HG03460 (cell line): ENCODE measurements around the gene KCNK15.

Experiments
- ATAC-seq: cut with Tn5 transposase; IDR thresholded peaks from one replicate; pipeline ENCODE4 v1.9.1; 2021; ENCODE audit not compliant: unreplicated experiment

Gene KCNK15

DNA sequence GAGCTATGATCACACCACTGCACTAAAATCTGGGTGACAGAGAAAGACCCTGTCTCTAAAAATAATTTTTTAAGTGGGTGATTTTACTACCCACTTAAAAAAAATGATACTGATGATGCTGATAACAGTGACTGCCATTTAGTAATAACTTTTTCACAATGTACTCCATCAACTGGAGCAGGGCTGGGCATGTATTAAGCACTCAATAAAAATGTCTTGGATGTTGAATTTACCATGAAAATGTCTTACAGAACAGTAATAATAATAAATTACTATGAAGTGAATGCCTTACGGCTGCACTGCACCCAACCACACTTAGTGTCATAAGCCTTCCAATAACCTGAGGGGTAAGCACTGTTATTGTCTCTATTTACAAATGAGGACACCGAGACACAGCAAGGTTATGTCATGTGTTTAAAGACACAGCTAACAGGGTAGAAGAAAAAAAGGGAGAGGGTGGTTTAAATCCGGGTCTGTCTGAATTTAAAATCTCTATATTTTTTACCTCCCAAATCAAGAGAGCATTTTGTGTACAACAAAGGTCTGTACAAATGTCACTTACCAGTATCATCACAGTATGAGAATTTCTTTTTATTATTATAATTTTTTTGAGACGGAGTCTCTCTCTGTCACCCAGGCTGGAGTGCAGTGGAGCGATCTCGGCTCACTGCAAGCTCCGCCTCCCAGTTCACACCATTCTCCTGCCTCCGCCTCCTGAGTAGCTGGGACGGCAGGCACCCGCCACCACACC, 43.2 kb downstream of the KCNK15 start:
- ATAC-seq: no peak

DNA sequence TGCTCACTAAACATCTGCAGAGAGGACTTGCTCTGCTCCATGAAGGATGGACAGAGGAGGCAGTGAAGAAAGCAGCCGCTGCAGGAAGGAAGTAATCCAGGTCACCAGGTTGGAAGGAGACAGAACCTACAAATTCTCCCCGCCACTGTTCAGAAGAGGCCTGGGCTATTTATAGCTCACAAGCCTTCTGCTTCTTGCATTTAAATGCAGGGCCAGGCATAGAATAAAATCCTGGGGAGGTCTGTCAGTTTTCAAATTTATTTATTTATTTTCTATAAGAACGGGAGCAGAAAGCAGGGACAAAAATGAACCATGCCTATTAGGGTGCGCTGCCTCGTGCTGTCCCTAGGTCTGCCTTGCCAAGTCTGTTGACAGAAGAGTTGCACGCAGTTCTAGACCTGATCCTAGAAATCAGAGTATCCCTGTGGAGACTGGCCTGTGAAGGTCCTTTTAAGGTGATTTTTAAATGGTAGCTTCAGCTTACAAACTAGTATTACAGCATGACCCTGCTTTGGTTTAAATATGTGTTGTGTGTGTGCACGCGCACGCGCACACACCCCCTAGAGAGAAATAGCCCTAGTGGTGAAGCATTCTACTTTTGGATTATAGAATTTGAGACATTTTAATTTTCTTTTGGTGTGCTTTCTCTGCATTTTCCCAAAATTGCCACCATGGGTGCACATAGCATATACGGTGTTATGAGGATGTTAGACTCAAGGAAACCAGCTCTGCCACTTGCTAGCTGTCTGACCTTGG, 45.2 kb downstream of the KCNK15 start:
- ATAC-seq: no peak

DNA sequence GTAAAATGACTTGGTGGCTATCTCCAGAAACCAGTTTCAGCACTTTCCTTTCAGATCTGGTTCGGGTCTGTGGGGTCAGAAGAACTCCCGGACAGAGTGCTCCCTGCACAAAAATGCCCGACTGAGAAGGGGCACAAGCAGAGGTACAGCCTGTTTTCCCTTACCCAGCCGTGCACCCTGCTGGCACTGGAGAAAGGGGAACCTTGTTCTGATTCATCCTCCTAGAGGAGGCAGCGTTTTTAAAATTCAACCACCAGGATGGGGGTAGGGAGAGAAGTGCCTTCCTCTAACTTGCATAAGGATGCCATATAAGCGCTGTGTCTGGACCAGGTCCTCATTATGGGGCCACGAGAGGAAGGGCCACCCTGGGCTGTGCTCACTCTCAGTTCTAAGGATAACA, 47.1 kb downstream of the KCNK15 start:
- no peak for ATAC-seq

DNA sequence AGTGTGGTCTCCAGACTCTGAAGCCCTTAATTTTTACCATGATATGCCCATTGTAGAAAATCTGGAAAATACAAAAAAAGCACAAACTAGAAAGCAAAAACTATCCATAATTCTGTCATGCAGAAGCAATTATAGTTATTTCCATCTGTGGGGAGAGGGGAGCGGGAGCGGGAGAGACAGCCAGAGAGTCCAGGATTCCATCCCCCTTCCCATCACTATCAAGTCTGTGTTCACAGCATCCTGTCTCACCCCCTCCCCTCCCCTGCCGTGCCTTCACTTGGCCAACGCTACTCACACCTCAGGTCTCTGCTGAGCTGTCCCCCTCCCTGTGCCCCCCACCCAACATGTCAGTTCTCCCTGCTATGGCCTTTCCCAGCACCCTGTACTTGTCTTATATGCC, 50.2 kb downstream of the KCNK15 start:
- no peak for ATAC-seq

DNA sequence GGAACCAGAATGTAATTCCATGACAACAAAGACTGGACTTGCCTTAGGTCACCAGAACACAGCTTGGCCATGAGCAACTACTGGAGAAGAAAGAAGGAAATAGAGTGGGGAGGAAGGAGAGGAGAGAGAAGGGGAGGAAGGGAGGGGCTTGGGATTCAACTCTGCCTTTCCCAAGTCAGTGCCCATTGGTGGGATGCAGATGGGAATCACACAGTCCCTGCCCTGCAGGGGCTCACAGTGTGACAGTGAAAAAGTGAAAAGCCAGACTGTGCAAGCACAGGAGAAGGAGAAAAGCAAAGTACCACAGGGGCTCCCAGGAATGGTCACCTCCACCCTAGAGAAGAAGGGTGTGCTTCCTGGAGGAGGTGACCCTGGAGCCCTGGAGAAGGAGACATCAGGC, 50.6 kb downstream of the KCNK15 start:
- ATAC-seq: no peak

DNA sequence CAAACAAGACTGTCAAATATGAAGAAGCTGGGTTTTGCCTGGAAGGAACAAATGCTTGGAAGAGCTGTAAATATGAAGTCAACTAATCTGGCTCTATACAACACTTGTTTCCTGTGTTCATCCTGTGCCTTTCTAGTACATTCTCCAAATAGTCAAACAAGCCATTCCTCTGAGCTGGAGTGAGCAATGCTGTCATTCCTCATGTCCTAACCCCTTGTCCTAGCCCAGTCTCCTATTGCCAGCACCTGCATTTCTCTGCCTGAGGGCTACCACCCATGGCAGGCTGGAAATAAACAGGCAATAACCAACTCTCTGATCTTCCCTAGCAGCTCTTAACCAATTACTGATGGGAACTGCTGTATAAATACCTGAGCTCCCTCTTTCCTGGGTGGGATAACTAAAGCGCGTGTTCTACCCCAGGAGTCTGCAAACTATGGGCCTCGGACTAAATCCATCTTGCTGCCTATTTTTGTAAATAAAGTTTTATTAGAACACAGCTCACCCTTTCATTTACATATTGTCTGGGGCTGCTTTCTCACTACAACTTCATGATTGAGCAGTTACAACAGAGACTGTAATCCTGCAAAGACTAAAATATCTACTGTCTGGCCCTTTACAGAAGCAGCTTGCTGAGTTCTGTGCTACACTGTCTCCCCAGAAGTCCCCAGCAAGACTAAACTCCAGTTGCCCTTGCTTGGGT, 51.2 kb downstream of the KCNK15 start:
- ATAC-seq: no peak

DNA sequence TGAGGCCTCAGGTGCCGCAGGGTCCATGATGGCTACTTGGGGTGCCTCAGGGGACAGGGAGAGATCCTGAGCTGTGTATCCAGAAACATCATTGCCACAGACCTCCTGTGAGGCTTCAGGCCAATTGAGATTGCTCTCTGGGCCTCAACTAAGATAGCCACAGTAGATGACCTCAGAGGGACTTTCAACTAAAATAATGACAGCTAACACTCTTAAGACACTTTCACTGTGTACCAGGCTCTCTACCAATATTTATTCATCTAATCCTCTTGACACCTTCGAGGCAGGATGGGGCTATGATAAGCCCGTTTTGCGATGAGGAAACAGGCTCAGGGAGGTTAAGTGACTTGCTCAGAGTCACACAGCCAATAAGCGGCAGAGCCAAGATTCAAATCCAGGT, 54.0 kb downstream of the KCNK15 start:
- no peak for ATAC-seq

DNA sequence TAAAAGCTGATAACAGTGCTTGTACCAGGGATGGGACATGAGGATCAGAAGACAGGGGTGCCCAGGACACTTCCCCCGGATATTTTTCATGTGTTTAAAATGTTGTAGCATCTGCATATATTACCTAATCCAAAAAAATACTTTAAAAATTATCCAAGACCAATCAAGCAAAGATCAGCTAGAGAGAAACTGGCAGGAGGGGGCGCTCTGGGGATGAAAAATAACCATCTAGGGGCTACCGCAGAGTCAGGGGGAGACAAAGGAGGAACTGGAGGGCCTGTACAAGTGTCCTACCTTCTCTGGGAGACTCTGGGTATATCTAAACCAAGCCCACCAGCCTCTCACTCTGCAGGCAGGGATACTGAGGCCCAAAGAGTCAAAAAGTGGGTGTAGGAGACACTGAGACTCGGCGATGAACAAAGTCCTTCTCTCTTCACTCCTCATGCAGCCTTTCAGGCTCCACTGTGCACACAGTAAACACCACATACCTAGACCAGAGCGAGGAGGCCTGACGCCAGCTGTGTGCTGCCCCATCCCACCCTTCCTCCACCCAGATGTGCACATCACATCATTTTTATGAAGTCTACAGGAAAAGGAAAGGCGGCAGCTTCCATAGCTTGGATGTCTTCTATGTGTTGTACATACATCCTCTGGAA, 54.9 kb downstream of the KCNK15 start:
- ATAC-seq: no peak
